CD4-positive, alpha-beta T cell treated with Interleukin-17A for 4 hours (primary cell): ENCODE measurements around the gene BCAS1.

ENCODE experiments used
- DNase-seq: peaks from one replicate; pipeline ENCODE4 v3.0.0-alpha.2; 2020; ENCODE audit warnings: mixed read lengths

BCAS1 gene

DNA sequence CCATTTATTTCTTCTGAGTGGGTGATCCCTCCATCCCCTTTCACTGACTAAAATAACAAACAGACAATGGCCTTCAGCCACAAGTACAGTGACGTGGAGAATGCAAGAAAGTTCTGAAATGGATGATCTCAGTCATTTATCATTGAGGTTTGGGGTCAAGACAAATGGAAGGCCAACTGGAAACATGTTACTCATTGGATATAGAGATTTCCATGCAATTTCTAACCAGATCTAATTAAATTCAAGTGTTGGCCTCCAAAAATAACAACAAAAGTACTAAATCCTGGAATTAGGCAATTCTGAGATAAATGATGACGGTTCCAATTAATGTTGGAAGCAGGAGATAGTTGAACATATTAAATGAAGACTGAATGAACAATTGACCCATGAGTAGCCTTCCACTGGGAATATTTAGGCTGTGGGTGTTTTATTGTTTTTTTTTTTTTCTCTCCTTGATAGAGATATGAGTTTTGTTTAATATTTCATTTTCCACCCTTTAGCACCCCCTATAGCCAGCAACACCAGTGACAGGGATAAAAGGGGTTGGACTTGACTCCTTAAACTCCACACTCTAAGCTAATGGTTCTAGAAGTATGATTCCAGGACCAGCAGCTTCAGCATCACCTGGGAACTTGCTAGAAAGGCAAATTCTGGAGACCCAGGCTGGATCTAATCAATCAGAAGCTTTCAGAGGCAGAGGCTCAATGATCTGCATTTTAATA lies 112.8 kb downstream of the BCAS1 start:
- no peak for DNase-seq

DNA sequence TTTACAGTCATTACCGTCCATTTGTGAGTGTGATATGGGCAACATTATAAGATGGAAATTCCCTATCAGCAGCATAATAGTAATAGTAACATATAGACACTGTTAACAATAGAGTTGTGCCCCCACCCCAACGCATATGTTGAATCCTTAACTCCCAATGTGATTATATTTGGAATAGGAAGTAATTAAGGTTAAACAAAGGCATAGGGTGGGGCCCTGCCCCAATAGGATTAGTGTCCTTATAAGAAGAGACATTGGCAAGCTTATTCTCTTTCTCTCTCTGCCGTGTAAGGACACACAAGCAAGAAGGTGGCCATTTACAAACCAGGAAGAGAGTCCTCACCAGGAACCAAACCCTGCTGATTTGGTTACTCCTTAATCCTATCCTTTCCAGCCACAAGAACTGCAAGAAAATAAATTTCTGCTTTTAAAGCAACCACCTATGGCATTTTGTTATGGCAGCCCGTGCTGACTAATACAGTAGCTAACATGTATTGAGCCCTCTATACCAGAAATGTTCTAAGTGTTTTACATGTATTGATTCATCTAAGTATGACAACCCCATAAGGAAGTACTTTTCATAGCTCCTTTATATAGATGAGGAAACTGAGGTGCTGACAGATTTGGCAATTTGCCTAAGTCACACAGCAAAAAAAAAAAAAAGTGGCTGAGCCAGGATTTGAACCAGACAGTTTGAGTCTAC lies 114.2 kb downstream of the BCAS1 start:
- no peak for DNase-seq

DNA sequence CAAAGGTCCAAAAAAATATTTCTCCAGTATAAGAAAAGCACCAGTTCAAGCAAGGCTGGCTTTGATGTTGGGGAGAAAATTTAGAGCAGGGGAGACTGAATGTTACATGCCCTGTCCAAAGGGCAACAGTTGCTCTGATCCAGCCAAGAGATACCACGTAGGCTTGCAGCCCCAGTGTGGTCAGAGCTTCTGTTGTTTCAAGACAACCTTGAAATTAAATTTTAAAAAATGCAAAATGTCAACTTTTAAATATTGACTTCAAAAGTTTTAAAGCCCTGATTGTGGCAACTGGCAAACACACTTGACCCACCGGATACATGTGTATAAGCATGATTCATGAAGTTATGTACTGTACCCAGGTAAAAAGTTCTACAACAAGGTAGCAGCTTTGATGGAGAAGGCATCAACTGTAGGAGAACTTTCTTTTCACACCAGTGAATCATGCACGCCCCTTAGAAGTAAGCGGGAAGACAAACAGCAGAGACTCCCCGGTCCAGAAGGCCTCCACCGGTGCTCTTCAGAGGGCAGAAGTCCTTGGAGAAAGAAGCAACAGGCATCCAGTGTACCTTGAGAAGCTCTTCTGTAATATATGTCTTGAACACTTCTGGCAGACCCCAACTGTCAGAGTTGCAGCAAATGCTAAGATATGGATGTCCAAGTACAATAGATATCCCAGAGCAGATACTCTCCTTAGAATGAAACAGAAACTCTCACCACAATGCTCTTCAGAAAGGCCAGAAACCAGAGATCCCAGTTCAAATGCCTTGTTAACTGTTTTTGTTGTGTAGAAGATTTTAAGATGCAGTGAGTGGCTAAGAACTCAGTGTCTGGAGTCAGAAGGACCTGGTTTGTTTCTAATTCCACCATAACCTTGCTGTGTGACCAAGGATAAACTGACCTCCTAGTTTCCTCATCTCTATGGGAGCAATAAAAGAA lies 115.4 kb downstream of the BCAS1 start:
- DNase-seq, result no peak

DNA sequence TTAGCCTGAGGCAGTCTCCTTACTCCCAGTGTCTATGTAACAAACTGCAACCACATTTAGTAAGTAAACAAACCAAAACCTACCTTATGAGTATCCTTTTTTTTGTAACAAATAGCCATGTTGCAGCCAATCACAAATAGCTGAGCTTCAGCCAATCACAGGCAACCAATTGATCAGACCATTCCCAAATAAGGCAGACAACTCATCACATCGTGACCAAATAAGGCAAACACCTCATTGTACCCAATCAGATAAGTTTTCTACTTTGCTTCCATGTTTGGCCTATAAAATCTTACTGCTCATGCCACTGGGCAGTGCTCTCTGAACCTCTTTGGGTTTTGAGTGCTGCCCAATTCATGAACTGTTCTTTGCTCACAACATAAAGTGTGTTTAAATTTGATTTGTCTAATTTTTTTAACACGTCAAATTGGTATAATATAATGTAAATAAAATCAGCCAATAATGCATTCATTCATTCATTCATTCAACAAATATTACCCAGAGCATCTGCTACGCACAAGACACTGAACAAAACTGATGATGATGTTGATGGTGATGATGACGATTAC lies 117.8 kb downstream of the BCAS1 start:
- DNase-seq, result no peak

DNA sequence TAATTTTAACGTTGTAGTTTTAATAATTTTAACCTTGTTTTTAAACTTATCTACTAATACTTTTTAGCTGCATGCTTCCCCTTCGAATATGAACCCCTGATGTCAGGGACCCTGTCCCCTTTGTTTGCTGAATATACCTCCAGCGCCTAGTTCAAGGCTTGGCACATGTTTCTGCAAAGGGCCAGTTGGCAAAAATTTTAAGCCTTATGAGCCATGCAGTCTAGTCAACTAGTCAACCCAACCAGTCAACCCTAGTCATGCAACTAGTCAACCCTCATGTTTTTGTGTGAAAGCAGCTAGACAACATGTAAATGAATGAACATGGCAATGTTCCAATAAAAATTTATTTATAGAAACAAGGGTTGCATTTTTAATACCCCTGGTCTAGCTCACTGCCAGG lies 119.8 kb downstream of the BCAS1 start:
- no peak for DNase-seq

DNA sequence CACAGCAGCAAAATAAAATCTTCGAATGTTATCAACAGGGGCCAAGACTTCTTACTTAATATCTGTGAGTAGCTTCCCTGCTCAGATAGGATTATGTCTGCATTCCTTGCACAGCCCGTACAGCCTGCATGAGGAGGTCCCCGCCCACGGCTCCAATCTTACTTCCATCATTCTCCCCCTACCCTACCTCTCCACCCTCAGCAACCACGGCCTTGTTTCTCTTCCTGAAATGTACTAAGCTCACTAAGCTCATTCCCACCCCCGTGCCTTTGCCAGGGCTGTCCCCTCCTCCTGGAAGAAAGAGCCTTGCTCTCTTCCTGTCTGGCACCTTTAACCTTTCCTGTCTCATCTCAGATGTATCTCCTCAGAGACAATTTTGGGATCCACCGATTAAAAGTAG lies 120.4 kb downstream of the BCAS1 start:
- DNase-seq, result no peak

DNA sequence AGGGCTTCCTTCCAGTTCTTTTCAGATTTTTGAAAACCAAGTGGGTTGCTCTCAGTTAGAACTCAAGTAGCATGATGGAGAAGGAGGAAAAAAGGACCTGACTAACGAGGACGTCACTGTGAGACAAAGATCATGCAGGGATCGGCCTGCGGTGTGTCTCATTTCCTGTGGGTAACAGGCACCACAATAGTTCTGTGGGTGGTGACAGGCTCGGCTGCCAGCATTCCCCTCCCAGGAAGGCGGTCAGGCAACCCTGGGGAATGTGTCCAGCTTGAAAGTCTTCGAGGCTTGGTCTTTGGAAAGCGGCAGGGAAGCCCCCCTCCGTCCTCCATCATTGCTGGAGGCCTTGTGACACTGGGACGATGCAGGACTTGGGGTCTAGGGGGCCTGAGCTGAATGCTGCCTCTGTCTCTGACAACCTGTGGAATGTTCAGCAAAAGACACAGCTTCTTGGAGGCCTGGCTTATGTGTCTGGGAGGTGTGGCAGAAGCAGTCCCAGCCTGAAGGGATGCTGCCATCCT lies 121.0 kb downstream of the BCAS1 start:
- peak; percentile 81 for DNase-seq

DNA sequence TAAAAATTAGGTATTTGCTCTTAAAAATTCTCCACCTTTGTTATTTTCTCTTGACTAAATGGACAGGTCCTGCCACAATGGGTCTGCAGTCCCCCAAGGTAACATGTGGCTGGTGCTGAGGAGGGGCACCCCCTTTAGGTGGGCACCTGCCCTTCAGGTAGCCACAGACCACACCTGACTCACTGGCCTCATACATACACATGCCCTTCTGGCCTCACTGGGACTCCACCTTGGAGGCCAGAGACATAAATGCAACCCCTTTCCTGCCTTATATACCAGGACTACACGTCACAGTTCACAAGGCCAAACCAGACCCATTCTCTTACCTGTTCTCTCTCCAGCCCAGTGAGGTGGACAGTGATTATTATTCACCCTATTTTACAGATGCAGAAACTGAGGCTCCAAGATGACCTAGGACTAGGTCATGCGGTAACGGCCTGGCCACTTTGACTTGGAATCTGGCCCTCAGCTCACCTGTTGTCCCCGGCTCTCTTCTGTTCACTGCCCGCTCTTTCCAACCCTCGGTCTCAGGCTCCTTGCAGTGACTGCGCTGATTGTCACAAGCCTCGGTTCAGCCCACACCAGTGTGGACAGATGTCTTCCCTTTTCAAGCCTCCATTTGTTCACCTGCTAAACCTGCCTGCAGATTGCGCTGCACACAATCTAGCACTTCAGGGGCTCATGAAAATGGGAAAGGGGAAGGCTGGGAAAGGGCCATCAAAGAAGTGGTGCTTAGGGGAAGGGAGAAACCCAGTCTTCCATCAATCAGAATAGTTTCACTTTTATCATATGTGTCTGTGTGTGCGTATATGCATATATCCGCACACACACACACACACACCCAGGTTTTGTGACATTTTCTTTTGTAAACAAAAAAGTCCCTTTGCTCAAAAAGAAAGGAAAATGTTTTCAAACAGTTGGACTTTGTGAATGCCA lies 121.7 kb downstream of the BCAS1 start:
- DNase-seq, result peak; percentile 12

DNA sequence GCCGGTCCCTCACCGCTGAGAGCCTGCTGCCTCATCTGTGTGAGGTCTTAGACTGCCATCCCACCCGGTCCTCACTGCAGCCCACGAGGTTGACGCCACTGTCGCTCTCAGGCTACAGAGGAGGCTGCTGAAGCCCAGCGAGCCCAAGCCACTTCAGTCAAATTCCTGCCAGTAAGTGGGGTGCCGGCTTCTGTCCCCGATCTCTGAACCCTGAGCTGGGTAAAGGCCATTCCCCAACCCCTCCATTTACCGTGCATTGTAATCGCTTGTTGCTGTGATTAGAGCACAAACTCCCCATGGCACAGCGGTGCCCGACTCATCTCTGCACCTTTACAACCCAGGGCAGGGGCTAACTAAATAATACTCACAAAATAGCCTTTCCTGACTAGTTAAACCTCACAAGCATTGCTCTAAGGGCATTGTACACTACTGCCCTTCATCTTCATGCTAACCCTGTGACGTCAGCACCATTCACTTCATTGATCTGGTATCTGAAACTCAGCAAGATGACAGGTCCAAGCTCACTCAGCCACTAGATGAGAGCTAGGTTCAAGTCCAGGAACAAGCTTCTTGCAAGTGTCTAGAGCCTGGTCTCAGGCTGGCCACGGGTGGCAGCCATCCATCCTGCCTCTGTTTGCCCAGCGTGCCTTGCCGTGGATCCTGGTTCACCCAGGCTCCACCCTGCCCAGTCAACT lies 122.7 kb downstream of the BCAS1 start:
- no peak for DNase-seq

DNA sequence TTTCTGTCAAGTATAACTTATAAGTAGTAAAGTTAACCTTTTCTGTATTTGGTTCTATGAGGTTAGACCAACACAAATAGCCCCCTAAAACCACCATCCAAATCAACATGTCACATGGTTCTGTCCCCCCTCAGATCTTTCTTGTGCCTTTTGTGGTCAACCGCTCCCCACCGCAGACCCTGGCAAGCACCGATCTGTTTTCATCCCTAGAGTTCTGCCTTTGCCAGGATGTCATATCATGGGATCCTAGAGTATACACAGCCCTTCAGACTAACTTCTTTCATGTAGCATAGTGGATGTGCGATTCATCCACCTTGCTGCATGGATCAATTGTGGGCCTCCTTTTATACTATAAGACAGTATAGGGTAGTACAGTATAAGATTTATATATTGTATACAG lies 124.3 kb downstream of the BCAS1 start:
- no peak for DNase-seq

DNA sequence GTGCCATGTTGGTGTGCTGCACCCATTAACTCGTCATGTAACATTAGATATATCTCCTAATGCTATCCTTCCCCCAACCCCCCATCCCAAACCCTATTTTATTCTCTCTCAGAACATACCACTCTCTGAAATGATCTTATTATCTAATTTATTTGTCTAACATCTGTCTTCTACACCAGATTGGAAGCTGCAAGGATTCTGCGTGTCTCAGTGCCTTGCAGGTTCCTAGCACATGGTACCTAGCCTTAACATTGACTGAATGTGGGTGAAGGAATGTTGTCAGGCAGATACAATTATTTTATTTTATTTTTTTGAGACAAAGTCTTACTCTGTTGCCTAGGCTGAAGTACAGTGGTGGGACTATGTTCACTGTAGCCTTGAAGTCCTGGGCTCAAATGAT lies 124.9 kb downstream of the BCAS1 start:
- no peak for DNase-seq

DNA sequence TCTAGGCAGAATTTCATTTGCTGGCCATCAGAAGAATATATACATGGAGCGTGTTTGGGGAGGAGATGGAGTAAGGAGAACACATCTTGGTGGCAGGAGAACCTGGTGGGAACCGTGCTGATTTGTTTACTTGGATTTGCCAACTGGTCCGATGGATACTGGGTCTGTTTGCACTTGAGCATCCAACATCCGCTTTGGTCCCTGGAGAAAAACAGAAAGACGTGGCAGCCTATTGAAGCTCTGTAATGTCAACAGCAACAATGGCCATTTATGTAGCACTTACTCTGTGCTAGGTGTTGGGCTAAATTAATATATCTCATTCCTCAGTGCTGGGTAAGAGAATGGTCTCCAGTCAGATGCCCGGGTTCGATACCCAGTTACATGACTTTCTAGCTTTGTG lies 125.6 kb downstream of the BCAS1 start:
- DNase-seq, result no peak

DNA sequence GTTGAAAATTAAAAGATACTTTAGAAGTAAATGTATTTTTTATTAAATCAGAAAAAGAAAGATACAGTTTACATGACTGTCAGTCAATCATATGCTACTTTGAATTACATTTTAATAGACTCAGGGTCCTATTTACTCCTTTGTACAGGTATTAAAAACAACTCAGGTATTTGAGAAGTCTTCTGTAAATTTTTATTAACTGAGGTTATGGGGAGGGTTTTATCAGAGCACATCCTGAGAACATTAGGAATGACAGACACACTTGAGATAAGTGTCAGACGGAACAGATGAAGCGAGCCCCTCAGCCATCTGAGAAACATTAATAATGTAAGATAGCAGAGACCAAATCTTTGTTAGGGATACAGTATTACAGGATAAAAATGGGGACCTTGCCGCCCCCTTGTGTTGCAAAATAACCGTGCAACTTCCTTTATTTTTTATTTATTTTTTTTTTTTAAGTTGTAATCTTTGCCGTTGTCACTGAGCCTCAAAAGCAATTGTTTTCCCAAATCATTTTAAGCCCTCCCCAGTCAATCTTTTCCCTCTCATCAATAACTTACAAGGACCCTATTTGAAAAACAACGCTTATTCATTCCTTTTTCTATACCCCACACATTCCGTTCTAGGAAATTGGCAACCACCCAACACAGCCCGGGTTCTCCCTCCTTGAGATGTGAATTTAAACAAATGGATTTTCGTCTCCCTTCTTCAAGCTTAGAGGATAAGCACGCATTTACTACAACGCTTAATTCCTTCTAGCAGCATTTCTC lies 126.7 kb downstream of the BCAS1 start:
- DNase-seq, result peak; percentile 62

DNA sequence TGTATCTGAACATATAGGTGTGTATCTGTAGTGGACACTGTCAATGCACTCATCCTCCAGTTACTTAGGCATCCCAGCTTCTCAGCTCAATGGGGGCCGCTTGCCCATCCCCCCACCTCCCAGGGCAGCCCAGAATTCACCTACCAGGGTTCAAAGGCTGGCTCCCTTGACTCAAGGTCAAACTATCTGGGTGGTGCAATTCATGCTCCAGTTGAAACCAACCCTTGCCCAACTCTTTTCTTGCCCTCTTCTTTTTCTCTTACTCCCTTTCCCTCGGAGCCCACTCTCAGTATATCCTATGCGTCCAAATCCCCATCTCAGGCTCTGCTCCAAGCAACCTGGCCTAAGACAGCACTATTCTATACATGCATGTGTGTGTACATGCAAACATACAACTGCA lies 127.4 kb downstream of the BCAS1 start:
- no peak for DNase-seq

DNA sequence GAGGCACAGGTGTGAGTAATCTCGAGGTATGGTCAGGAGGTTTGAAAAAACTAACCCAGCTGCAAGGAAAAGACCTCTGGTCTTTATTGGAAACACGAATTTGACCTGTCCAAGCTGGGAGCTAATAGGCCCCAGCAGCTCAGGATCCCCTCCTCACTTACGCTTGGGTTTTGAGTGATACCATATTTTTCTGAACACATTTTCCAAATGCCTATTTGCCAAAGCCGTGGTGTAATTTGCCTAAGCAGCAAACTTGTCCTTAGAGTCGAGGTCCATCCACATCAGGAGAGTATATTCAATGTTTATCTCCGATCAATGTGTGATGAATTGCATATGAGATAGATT lies 128.0 kb downstream of the BCAS1 start:
- no peak for DNase-seq

DNA sequence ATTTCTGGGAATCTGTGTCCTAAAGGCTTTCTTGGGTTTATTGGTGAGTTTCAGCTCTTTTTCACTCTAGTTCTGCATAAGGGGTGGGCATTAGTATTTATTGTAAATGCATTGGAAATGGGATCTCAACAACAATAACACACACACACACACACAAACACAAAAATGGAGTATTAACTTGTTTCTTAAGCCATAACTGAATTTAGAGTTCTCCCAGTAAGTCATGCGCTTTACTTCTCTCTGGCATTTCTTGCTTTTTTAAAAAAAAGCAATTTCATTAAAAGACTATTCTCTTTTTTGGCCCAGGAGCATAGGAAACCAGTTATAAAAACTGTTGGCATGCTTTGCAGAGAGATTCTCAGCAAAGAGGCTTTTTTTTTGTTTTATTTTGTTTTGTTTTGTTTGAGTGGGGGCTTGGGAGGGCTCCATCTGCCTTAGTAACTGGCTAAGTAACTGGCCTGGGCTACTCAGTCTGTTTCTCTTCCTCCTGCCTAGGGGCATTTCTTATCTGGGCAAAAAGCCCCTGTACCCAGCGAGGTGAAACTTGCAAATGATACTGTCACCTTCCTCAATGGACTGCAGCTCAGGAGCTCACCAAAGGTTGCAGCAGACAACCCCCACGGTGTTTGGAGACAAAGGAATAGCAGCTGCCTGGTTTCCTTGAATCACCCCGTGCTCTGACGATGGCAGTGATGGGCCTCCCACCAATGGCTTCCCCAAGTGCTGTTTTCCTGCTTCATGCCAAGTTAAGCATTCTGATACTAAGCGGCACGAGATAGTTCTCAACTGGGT lies 128.5 kb downstream of the BCAS1 start:
- DNase-seq, result no peak

DNA sequence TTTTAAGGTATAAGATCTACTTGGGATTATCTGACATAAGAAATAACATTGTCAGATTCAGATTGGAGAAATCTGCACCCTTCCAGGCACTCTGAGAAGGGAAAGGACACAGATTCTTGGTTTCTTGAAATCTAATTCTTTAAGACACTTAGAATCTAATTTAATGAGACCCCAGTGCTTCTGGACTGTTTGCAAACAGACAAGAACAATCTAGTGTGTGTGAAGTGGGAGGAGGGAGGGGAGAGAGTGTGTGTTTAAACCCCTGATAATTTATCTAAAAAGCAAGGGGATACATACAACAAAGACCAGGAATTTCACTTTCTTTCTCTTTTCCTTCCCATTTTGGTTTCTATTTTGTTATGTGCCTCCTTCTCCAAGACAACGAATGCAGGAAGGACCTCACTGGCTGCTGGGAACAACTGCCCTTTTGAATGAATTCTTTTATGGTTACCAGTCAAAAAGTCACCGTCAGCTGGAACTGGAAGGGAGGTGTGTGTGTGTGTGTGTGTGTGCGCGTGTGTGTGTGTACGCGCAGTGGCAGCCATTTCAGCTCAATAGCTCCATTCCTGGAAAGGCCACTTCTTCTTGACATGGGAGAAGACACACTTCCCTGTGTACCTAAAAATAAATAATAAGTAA lies 129.4 kb downstream of the BCAS1 start:
- no peak for DNase-seq

DNA sequence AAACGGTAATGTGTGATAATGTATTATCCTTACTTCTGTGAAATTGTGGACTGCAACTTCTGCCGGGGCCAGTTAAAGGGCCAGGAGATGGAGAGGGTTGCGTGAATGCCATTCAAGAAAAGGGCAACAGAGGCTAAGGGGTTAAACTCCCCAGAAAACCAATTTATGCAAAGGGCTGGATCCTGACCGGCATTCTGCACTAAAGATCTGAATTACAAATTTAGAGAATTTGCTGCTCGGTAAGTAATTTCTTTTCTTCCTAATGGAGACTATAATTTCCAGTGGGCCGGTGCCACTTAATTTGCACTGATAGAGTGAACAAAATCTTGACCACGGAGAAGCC lies 130.1 kb downstream of the BCAS1 start:
- no peak for DNase-seq
